Liver (tissue), 9 donors: Measurements from ENCODE around the gene OLA1. TPM values are rescaled to one million over a fixed set of nuclear protein-coding genes. Genes with fewer than 3 reads are reported as not detected.

Experiments
- DNase-seq: peaks from one replicate; pipeline ENCODE4 v3.0.0-alpha.2; 2017; ENCODE audit warnings: low spot score
- H3K27ac ChIP-seq, 2 donors: one replicate each; pipeline ENCODE4 v1.7.0; 2013; ENCODE audit warnings: inconsistent platforms in 2 of 2, low read length in 2 of 2, control low read depth in 1 of 2, low read depth in 1 of 2, mild to moderate bottlenecking in 1 of 2
- H3K27me3 ChIP-seq, 4 donors: one replicate each; pipeline versions ENCODE4 v1.6.1 to v1.7.0; 2013; ENCODE audit warnings: low read length in 3 of 4, inconsistent platforms in 1 of 4, mild to moderate bottlenecking in 1 of 4, moderate library complexity in 1 of 4; ENCODE audit not compliant: control insufficient read depth in 4 of 4, insufficient read depth in 4 of 4
- H3K36me3 ChIP-seq, 4 donors: one replicate each; pipeline versions ENCODE4 v1.6.1 to v1.7.0; 2013; ENCODE audit warnings: low read length in 3 of 4, mild to moderate bottlenecking in 3 of 4, low read depth in 1 of 4, moderate library complexity in 1 of 4; ENCODE audit not compliant: control insufficient read depth in 4 of 4, insufficient read depth in 3 of 4
- H3K4me1 ChIP-seq, 4 donors: one replicate each; pipeline versions ENCODE4 v1.6.1 to v1.7.0; 2013; ENCODE audit warnings: low read length in 3 of 4, mild to moderate bottlenecking in 3 of 4, moderate library complexity in 1 of 4; ENCODE audit not compliant: control insufficient read depth in 4 of 4, insufficient read depth in 4 of 4
- H3K4me3 ChIP-seq, 3 donors: one replicate each; pipeline versions ENCODE4 v1.6.1 to v1.7.0; 2013; ENCODE audit warnings: low read length in 3 of 3, control low read depth in 1 of 3, low read depth in 1 of 3, mild to moderate bottlenecking in 1 of 3
- H3K9ac ChIP-seq, 2 donors: one replicate each; pipeline ENCODE4 v1.7.0; 2013; ENCODE audit warnings: low read length in 2 of 2, mild to moderate bottlenecking in 2 of 2, moderate library complexity in 2 of 2, control low read depth in 1 of 2, low read depth in 1 of 2
- H3K9me3 ChIP-seq, 4 donors: one replicate each; pipeline versions ENCODE4 v1.6.1 to v1.7.0; 2013; ENCODE audit warnings: low read length in 3 of 4; ENCODE audit not compliant: control insufficient read depth in 4 of 4
- FOXA1 ChIP-seq: IDR thresholded peaks from 2 replicates; pipeline ENCODE4 v1.6.1; 2016; ENCODE audit warnings: antibody characterized with exemption
- GABPA ChIP-seq, 2 donors: IDR thresholded peaks in 1 of 2; conservative IDR thresholded peaks in 1 of 2; 2 replicates each; pipeline ENCODE4 v1.6.1; 2016; ENCODE audit warnings: antibody characterized with exemption in 2 of 2, mild to moderate bottlenecking in 1 of 2, moderate library complexity in 1 of 2
- NR2F2 ChIP-seq: IDR thresholded peaks from 2 replicates; pipeline ENCODE4 v1.6.1; 2016; ENCODE audit warnings: antibody characterized with exemption
- REST ChIP-seq: IDR thresholded peaks from 2 replicates; pipeline ENCODE4 v1.6.1; 2016; ENCODE audit warnings: antibody characterized with exemption, mild to moderate bottlenecking
- RXRA ChIP-seq, 2 donors: IDR thresholded peaks; 2 replicates each; pipeline ENCODE4 v1.6.1; 2017 to 2018; ENCODE audit warnings: antibody characterized with exemption in 2 of 2, mild to moderate bottlenecking in 1 of 2
- SP1 ChIP-seq: IDR thresholded peaks from 2 replicates; pipeline ENCODE4 v1.6.1; 2018; ENCODE audit warnings: antibody characterized with exemption, mild to moderate bottlenecking
- TAF1 ChIP-seq: conservative IDR thresholded peaks from 2 replicates; pipeline ENCODE4 v1.6.1; 2016; ENCODE audit warnings: antibody characterized with exemption, mild to moderate bottlenecking
- YY1 ChIP-seq: IDR thresholded peaks from 2 replicates; pipeline ENCODE4 v1.6.1; 2016; ENCODE audit warnings: antibody characterized with exemption, mild to moderate bottlenecking
- ZBTB33 ChIP-seq: IDR thresholded peaks from 2 replicates; pipeline ENCODE4 v1.6.1; 2016; ENCODE audit warnings: antibody characterized with exemption
- WGBS: extraction: QIAGEN DNeasy Blood & Tissue Kit; methylation state at CpG from one replicate; pipeline ENCODE4 v1.1.7; 2013; 5-methylcytosine and 5-hydroxymethylcytosine counted together
- polyA plus RNA-seq, 2 donors: library from polyadenylated mRNA; stranded (reverse) in 1 of 2; unstranded in 1 of 2; fragments of 200-250 nt in 1 of 2; fragments of >200 nt in 1 of 2; fragmentation: Nextera tagmentation in 1 of 2; extraction: Ambion mirVana in 1 of 2; gene quantifications; one replicate each; pipeline versions ENCODE4 v1.2.1 to v1.2.3, GENCODE V29; 2013 to 2015
- total RNA-seq, 2 donors: library from RNA; depleted of rRNA; stranded (reverse); fragments of >200 nt; gene quantifications; one replicate each; pipeline ENCODE4 v1.2.3, GENCODE V29; 2014
- donor health status: healthy.
- donor health status: healthy.
- donor health status: healthy.
- donor health status: healthy.
- donor health status: healthy.

The OLA1 gene
- total and polyA plus RNA-seq, 4 donors = 23.4 to 38.1 (median 32.3) TPM

GRCh38 chr2:174166261-174166660 is 82.1 kb downstream of the OLA1 start:
- Histone ChIP-seq H3K9me3 (peaks cover 0 to 13% (median 0%) of the 10 kb centered on the region in 4 donors), H3K27me3 (no peaks in the 10 kb centered on the region), H3K27ac (no peak overlapping the region), H3K9ac (no peak overlapping the region), H3K4me1 (no peaks in the 10 kb centered on the region), H3K36me3 (no peaks in the 10 kb centered on the region), H3K4me3 (no peak overlapping the region)
- TF ChIP-seq ZBTB33 = no peak
- TF ChIP-seq TAF1 = no peak
- no peak for TF ChIP-seq RXRA (IDR thresholded peaks at IDR 0.05)
- TF ChIP-seq YY1 = no peak
- no peak for TF ChIP-seq GABPA (IDR thresholded peaks at IDR 0.05 in 1 of 2, conservative IDR thresholded peaks at IDR 0.05 in 1 of 2)
- TF ChIP-seq FOXA1 = no peak
- no peak for TF ChIP-seq SP1
- no peak for TF ChIP-seq REST
- no peak for DNase-seq
- WGBS = 80% methylated on average over 2 of the region's 2 CpGs

GRCh38 chr2:174161490-174161889 is 86.8 kb downstream of the OLA1 start:
- 93% methylated on average over 3 of the region's 3 CpGs for WGBS
- H3K9ac ChIP-seq = no peak overlapping the region
- no peaks in the 10 kb centered on the region for H3K36me3 ChIP-seq

More at GRCh38 chr2:174161490-174161889, 86.8 kb downstream of the OLA1 start:
- TF ChIP-seq GABPA (IDR thresholded peaks at IDR 0.05 in 1 of 2, conservative IDR thresholded peaks at IDR 0.05 in 1 of 2) (no peak), NR2F2 (no peak), RXRA (IDR thresholded peaks at IDR 0.05) (no peak), ZBTB33 (no peak)
- no peaks in the 10 kb centered on the region for H3K27me3 ChIP-seq
- H3K4me3 ChIP-seq = no peak overlapping the region
- H3K9me3 ChIP-seq = no peaks in the 10 kb centered on the region
- DNase-seq = no peak
- H3K27ac ChIP-seq = no peak overlapping the region
- H3K4me1 ChIP-seq = no peaks in the 10 kb centered on the region
